GM18499 (cell line): Measurements from ENCODE around the gene EMX1.
"Not testable (repeated sequence)": the region's sequence is repeated elsewhere in the genome, so short reads cannot be mapped to it uniquely, and the experiment has no call there.

Experiments used
- ATAC-seq: cut with Tn5 transposase; IDR thresholded peaks from one replicate; pipeline ENCODE4 v1.9.1; 2021; ENCODE audit warnings: moderate number of reproducible peaks; ENCODE audit not compliant: insufficient read depth, unreplicated experiment

The EMX1 gene

DNA sequence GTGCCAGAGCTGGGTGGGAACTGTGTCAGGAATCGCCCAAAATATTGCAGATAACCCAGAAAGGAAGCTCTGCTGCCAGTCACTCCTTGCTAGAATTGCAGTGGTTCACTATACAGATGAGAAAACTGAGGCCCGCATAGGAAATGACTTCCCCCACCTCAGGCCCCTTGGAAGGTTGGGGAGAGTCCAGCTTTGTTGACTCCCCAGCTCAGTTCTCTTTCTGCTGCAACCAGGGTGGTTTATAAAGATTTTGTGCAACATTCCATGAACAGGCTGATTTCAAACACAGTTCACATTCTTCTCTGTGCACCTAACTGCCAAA lies 18.8 kb upstream of the EMX1 start:
- ATAC-seq = no peak

DNA sequence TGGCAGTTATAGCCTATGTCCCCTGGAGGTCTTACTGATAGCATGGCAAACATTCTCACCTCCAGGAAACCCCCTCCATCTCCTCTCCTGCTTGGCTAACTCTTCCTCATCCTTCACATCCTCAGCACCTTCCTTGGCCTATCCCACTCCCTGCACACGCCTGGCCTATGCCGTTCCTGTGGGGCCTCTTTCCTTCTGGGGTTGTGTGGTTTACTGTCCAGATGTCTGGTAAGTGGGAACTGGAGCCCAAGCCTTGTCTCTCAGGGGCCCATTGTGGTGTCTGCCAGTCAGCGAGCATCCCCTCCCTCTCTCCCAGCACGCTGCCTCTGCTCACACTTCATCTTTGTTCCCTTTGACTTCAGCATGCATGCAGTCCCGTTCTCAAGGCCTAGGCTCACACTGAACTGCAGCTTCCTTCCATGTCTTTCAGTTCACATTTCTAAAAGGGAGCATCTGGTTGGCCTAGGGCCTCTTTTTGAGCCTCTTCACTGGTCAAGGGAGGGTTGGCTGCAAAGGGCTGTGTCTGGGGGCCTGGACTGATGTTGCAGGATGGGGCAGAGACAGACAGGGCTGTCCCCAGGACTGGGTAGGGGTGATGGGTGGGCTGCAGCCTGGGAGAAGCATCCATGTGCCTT lies 17.0 kb upstream of the EMX1 start:
- ATAC-seq = no peak

DNA sequence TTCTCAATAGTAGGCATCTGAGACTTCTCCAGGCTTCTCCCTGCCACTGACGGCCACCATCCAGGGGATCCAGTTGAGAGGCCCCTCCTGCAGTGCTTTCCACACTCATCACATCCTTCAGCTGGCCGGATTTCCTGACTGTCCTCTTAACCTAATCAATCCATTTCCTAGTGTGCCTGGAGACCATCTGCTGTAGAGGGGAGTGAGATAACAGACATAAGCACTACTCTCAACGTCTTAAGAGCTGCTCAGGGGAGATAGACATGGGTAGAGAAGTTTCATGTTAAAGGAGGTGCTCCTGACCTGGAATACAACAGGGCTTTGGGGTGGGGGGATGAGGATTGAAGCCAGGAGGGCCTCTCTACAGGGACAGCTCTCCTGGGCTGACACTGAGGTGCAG lies 15.9 kb upstream of the EMX1 start:
- ATAC-seq = no peak

DNA sequence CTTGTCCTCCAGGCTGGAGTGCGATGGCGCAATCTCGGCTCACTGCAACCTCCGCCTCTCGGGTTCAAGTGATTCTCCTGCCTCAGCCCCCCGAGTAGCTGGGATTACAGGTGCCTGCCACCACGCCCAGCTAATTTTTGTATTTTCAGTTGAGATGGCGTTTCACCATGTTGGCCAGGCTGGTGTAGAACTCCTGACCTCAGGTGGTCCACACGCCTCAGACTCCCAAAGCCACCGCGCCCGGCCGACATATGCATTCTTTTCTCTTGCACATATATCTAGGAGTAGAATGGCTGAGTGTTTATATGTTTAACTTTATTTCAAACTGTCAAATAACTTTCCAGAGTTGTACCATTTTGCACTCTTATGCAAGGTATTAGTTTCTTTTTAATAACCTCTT lies 9.9 kb upstream of the EMX1 start:
- ATAC-seq = not testable (repeated sequence)

DNA sequence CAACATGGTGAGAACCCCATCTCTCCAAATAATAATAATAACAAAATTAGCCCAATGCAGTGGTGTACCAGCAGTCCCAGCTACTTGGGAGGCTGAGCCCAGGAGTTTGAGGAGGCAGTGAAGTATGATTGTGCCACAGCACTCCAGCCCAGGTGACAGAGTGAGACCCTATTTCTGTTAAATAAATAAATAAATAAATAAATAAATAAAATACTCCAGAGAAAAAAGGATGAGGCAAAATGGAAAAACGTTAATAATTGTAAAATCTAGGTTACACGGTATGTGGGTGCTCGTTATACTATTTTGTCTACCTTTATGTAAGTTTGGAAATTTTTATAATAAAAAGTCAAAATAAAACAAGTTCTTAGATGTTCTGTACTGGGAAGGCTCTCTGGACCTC lies 8.6 kb upstream of the EMX1 start:
- ATAC-seq = no peak

DNA sequence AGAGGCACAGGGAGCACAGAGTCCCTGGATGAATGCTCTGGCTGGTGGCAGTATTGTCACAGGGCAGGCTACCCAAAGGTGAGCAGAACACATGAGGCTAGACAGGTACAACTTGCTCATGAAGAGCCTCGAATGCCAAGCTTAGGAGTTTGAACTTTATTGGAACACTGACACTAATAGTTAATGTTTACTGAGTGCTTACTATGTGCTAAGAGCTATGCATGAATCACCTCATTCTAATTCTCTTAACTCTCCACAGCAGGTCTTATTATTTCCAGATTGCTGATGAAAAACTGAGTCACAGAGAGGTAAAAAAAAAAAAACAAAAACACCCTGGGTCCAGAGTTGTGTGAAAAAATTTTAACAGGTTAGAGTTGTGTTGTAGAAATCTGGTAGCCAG lies 6.1 kb upstream of the EMX1 start:
- no peak for ATAC-seq

DNA sequence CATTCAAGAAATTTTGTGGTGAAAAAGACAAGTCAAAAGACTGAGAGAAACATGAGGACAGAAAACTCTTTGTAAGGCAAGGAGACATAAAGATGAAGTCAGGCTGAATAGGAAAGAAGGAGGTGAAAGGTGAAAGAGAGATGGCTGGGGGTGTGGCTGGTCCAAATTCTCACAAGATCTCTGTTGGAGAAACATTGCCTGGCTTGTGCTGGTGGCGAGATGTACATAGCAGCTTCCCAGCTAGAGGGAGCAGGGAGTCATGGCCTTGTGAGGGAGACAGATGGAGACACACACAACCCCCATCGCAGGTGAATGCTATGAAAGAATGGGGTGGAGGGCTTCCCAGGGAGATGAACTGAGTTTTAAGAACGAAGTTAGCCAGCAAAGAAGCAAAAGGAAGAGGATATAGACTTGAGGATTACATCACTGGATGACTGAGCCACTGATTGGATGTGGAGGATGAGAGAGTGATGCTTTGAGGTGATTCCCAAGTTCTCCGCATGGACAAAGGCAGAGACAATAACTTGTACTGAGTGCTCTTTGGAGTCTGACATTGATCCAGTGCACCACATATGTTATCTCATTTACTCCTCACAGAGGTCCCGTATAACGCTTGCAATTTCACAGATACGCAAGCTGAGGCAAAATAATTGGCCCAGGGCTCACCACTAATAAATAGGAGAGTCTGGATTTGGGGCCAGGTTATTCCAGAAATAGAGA lies 3.7 kb upstream of the EMX1 start:
- ATAC-seq = no peak

DNA sequence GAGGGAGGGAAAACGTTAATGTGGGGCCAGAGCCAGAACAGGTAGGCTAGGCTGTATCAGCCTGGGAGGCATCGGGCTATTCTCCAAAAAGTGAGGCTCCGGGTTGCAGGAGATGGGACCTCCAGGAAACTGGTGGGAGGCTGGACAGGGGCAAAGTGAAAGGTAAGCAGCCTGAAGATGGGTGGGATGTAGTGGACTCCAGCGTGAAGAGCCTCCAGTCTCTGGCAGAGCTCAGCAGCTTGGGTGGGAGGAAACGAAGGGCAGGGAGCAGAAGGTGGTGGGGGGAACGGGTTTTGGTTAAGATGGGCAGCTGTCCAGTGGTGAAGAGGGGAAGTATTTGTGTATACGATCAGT lies 3.1 kb upstream of the EMX1 start:
- ATAC-seq = no peak

DNA sequence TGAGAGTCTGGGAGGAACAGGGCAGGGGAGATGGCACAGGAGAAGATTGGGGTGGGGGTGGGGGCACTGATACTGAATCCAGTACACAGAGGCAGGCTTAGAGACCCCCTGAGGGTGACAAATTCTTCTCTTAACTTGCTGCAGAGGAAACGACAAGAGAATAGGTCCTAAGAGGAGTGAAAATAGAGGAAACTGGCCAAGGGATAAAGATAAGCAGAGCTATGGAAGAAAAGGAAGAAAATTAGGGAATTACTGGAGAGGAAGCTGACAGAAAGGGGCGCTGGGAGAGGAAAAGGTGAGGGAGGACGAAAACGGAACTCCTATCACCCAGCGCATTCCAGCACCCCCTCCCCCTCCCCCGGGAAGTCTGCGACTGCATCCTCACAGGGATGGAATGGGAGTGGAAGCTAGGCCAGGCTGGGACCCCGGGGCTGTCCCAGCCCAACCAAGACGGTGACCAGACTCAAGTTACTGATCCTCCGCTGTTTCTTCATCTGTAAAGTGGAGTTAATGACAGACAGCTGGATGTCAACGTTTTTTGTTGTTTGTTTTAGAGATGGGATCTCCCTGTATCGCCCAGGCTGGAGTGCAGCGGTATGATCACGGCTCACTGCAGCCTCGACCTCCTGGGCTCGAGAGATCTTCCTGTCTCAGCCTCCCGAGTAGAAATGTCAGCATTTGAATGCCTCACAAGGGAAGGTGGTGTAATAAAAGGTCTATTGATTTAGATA lies 2.6 kb upstream of the EMX1 start:
- no peak for ATAC-seq

DNA sequence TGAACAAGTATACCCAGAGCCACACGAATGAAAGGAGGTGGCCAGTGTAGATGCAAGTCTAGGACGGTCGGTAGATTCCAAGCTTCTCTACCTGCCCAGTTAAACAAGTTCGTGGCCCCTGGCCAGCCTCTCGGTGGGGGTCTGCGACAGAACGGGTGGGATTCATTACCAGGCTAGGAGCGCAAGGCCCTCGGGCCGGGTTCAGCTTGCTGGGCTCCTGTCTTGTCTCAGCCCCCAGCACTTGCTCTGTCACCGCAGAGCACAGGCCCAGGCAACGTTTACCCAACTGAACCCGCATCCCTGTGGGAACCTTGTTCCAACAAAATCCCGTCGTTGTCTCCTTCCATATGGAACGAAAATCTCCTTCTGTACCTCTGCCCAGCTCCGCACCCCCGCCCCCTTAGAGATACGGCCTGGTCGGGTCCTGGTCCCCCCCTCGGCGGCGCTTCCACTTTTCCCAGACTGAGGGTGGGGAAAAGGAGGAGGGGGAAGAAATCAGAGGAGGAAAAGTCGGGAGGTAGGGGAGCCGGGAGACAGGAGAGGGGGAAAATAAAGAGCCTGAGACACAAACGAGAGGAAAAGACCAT lies 1.9 kb upstream of the EMX1 start:
- no peak for ATAC-seq

DNA sequence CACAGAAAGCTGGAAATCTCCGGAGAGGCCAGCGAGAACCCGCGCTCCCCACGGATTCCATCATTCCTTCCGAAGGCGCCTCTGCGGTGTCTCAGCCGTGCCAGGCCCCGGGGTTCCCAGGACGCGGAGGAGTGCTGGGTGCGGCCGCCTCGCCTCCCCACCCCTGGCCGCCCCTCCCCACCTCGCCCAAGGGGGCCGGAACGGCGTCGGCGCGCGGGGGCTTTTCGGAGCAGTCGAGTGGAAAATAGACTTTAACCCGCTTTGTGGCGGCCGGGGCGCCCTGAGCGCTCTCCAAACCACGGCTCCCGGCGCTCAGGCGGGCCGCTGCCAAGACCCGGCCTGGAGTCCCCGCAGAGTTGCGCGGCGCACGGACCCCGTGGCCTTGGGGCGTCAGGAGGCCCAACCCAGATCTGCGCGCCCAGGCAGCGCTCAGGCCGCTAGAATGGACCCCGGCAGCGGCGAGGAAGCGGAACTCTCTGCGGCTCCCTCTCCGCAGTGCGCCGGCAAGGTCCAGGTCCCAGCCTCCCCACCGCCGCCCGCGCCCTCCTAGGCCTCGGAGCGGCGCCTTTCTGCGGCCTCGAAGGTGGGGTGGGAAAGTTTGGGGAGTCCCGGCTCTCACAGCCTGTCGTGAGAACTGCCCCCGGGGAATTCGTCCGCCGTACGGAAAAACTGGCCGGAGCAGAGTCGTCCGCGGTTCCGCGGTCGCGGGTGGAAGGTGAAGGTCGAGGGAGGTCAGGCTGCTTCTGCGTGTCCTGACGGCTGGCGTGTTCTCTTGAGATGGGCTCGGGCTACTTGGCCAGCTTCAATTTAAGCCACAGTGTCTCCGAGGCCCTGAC lies 1.2 kb upstream of the EMX1 start:
- no peak for ATAC-seq

DNA sequence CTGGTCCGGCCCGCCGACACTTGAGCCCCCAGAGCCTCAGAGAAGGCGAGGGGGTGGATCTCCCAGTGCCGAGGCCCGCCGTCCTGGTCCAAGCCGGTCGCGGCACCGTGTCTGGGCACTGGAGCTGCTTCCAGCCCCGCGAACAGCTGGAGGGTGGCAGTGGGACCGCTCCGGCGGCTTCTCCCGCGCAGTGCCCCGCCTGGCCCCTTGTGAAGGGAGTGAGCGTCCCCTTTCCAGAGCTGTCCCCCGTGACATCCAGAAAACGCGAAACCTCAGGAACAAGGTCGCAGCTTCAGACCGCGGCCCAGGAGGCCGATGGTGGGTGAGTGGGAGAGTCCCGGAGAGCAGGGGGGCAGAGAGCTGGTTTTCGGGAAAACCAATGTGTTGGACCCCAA lies 579 bp upstream of the EMX1 start:
- ATAC-seq = no peak

DNA sequence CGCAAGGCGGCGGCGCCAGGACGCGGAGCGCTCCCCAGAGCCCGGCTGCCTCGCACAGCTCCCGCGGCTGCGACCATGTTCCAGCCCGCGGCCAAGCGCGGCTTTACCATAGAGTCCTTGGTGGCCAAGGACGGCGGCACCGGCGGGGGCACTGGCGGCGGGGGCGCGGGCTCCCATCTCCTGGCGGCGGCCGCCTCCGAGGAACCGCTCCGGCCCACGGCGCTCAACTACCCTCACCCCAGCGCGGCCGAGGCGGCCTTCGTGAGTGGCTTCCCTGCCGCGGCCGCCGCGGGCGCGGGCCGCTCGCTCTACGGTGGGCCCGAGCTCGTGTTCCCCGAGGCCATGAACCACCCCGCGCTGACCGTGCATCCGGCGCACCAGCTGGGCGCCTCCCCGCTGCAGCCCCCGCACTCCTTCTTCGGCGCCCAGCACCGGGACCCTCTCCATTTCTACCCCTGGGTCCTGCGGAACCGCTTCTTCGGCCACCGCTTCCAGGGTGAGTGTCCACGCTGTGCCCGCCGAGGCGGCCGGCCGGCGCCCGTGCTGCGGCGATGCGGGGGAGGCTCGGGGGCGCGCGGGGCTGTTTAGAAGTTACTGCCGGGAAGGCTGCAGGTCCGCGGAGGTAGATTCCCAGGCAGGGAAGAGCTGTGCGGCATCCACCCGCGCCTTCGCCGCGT lies 696 bp downstream of the EMX1 start:
- ATAC-seq = no peak

DNA sequence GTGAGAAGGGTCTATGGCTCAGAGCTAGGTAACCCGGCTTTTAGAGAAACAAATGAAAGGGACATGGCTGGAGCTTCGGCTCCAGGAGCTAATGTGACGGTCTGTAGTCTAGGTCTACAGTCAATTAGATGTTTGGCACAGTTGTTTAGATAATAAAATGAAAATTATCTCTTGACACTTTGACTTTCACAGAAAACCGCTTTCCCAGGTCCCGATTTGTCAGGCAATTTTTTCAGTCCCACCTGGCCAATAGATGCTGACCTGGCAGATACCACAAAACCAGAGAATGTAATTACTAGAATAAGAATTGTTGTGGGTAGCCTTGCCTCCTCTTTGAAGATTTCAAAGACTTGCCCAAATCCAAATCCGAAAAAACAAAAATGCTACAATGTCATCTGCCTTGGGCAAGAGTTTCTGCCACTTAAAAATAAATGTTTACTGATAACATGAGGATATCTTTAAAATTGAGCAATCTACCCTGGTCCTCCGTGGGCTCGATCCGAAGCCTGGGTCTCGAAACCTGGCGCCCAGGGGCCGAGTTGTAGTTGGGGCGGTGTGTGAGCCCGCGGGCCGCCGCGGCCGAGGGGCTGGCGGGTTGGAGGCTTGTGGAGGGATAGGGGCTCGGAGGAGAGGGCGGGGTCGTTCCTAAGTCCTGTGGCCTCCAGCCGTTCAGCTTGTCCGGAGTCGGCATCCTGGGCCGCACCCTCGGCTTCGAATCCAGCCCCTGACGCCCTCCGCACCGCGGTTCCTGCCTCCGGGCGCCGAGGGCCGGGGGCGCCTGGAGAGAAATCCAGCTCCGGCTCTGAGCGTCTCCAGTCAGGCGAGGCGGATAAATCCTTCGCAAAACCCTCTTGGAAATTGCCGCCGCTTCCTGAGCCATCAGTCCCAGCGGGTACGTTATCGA lies 2.3 kb downstream of the EMX1 start:
- ATAC-seq = no peak

DNA sequence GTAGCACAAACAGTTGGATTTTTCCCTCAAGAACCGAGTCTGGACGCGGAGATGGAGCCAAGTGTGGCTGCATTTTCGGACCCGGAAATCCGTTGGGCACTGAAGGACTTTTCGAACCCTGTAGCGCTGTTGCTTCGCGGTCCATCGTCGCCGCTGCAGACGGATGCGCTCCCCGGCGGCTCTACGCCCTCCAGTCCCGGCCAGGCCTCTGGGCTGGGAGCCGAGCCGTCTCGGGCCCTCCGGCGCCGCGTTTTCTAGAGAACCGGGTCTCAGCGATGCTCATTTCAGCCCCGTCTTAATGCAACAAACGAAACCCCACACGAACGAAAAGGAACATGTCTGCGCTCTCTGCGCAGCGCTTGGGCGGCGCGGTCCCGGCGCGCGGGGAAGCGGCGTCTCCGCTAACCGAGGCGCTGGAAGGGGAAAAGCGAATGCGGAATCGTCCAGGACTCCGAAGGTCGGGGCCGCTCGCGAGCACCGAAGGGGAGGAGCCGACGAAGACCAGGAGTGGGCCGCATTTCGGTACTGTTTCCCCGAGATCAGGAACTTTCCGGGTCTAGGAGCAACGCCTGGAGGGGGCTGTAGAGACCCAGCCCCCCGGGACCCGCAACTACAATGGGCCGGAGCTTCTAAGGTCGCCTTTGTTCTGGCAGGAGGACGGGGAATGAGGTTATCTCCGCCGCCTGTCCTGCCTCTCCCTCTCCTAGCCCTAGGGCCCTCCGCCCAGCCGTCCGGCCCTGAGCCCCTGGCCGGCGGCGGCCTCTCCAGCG lies 3.2 kb downstream of the EMX1 start:
- ATAC-seq = no peak

DNA sequence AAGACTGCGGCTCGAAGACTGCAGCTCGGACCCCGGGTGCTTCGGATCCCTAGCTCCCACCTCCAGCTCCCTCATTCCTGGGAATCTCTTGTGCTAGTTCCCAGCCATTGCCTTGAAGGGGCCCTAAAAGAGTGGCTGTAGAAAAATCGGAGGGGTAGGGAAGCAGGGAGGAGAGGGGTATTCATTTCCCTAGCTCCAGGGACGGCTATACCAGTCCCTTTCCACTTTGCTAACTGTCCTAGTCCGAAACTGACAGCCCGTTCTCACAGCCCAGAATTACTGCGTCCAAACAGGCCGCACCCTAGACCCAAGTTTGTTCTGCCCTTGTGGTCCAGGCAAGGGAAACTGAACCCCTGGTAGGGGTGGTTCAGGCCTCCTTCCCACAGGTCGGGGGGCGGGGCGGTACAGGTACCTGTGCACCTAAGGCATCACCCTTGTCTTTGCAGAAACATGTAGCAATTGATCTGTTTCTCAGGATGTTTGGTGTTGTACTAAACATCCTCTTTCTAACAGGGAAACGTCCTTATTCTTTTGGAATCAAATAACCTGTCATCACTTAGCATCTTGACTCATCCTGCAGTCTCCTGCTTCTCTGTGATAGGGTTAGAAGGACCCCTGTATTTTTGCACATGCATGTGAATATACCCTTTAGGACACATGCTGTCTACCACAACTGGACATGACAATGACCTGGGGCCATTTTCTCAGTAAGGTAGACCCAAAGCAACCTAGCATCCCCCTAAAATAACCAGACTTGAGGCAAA lies 4.0 kb downstream of the EMX1 start:
- no peak for ATAC-seq

DNA sequence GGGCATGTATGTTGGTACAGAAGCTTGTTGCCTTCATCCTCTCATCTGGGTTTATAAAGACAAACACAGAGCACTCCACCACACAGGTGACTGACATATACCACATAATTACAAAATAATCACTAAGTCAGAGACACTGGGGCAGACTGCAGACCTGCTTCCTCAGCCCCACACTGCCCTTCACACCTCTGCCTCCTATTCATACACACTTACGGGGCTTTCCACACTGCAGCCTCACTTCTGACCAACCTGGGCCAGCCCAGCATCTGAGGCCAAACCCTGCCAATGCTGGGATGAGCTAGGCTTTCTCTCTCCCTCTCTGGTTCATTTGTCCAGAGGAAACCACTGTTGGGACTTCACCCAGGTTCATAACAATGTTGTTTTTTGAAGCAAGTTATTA lies 4.5 kb downstream of the EMX1 start:
- ATAC-seq = no peak
